K562 treated with DMSO at 1 percent for 48 hours (cell line): ENCODE data around the gene NKPD1. TPM values are rescaled to one million over a fixed set of nuclear protein-coding genes. Genes with fewer than 3 reads are reported as not detected.

Experiments used
- total RNA-seq: library from RNA; unstranded; fragments of 300-600 nt; gene quantifications from 2 replicates; pipeline ENCODE4 v1.2.3, GENCODE V29; 2022; ENCODE audit warnings: low replicate concordance; ENCODE audit errors: extremely low read depth

The NKPD1 gene, protein sequence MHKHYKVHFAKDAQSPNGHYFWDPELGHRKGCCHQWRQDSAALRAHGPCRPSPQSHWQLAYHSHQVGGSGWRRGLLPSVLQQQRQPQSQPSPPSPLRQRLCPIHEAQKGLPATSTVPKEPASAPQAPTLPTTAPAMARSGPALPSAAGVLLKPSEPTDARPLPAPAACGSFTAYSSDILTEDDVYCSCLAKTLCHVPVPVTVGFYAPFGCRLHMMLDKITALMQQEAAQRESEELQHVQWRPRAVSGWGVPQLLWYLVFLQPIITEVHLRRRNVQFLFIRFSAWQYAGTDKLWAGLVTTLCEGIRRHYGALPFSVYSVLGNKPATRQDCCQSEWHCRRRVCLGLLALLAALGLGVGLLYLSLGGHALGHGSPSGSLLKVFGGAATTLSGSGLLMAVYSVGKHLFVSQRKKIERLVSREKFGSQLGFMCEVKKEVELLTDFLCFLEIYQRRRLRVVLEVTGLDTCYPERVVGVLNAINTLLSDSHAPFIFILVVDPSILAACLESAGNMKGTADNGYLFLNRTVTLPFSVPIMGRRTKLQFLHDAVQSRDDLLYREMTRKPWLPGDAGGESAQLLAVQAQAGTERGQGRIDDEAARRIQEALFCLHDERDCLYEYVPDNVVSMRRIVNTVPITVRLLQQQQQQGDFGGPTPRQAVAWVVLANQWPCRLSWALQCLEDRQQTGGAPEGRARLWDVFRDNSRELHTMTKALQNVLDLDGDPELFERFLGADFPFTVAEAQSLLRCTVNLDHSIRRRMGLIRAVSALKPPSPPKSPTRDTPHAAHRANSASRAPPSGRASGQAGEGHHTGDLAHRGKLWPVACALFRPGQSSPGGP
- total RNA-seq: not detected in 2 replicates

DNA sequence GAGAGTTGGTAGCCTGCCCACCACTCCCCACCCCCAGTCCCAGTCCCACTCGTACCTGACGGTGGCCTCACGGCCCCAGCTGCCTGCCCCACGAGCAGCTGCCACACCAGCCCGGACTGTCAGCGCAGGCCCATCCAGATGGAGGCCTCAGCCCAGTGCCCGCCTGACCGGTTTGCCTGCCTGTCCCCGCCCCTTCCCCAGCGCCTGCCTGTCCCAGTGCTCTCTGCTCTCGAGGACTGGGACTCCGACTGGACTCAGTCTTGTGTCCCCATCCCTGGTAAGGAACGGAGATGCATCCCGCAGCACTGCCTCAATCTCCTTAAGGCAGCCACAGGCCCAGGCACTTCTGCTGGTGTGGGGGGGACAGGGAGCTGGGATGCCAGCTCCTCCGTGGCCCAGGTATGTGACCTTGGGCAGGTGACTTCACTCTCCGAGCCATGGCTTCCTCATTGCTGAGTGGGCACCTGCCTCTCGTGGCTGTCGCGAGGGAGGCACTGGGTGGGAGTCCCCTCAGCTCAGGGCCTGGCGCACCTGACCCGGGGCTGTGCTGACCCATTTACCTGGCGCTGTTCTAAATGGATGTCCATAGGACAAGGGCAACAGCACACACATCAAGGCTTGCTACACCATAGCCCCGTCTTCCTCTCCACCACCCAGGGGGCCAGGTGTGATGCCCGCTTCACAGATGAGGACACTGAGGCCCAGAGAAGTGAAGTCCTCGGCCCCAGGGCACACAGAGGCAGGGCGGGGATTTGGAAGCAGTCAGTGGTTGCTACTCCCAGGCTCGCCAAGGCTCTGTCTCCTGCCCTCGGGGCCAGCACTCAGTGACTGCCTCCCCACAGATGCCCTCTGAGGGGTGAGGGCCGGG lies at the start of gene NKPD1:
Gene NKPD1, minus strand, starts transcription at position 113 of the 868 bp plus-strand sequence. CDS start 832 bp downstream, outside the sequence.

DNA sequence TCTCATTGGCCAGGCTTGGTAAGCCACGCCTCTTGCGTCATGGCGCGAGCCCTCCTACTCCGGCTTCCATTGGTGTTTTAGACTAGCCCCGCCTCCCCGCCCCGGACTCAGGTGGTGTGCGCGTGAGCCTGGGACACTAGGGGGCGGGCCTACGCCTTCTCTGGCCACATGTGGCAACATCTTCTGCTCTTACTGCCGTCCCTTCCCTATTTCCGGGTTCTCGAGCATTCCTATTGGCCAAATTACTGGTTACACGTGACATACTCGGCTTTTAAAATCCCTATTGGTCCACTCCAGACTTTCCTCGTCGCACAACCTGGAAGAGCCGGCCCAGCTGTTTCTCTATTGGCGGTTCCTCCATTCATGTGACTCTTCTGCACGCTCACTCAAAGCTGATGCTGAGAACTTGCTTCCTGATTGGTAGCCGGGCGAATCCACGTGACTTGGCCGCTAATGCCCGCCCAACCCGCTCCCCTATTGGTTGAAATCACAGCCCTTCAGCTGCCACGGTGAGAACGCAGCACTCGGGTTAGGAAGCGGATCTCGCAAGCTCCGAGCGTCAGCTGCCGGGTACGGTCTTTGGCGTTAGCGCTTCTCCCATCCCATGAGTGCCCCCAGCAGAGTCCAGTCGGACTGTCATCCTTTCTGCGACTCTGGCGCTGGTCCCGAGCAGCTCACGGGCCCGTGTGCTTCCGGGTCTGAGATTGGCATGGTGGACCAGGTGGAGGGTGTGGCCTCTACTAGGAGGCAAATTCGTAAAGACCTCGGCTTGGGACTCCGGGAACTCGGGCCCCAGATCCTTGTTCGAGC lies 17.7 kb upstream of the NKPD1 start, which contains the start of gene BLOC1S3:
Gene BLOC1S3, plus strand, starts transcription at position 523 of the 810 bp plus-strand sequence. CDS start 513 bp downstream, outside the sequence.

DNA sequence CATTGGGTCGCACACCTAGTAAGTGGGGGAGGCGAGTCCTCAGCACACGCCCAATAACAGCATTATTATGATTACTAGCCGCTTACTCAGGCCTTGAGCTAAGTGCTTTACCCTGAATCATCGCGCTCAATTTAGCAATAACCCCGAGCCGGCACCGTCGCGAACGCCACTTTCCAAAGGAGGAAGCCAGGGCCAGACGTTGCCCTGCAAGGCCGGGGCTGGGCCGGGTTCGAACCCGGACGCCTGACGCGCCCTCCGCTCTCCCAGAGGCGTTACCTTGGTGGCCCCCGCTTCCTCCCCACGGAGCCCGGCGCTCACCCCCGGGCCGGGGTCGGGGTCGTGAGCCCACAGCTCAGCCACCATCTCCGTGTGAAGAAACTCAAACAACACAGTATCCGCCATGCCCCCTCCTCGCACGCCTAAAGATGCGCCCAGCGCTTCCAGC lies 17.1 kb upstream of the NKPD1 start, which contains the start of gene TRAPPC6A:
Gene TRAPPC6A, minus strand, starts transcription at position 421 of the 445 bp plus-strand sequence. Its CDS starts 19 bp downstream, at position 402.

Other genes starting within 250 kb of the NKPD1 start
- gene APOC1, start 246.4 kb downstream of the NKPD1 start, total RNA-seq: not detected in 2 replicates
- gene APOC4, start 218.7 kb downstream of the NKPD1 start, total RNA-seq: not detected in 2 replicates
- not detected in 2 replicates for gene APOC2, start 214.9 kb downstream of the NKPD1 start, total RNA-seq
- gene CLPTM1, start 205.6 kb downstream of the NKPD1 start, total RNA-seq: not detected in 2 replicates
- not detected in 2 replicates for gene RELB, start 159.5 kb downstream of the NKPD1 start, total RNA-seq
- not detected in 2 replicates for gene CLASRP, start 121.9 kb downstream of the NKPD1 start, total RNA-seq
- not detected in 2 replicates for gene ZNF296, start 84.5 kb downstream of the NKPD1 start, total RNA-seq
- not detected in 2 replicates for gene GEMIN7, start 81.7 kb downstream of the NKPD1 start, total RNA-seq
- gene PPP1R37, start 67.8 kb downstream of the NKPD1 start, total RNA-seq: not detected in 2 replicates
- gene TRAPPC6A, start 17.3 kb upstream of the NKPD1 start, total RNA-seq: not detected in 2 replicates
- gene BLOC1S3, start 17.8 kb upstream of the NKPD1 start, total RNA-seq: not detected in 2 replicates
- gene EXOC3L2, start 84.4 kb upstream of the NKPD1 start, total RNA-seq: not detected in 2 replicates
- gene MARK4, start 90.3 kb upstream of the NKPD1 start, total RNA-seq: not detected in 2 replicates
- not detected in 2 replicates for gene CKM, start 161.9 kb upstream of the NKPD1 start, total RNA-seq
- gene KLC3, start 179.8 kb upstream of the NKPD1 start, total RNA-seq: not detected in 2 replicates
- not detected in 2 replicates for gene ERCC2, start 209.6 kb upstream of the NKPD1 start, total RNA-seq
- not detected in 2 replicates for gene PPP1R13L, start 244.1 kb upstream of the NKPD1 start, total RNA-seq
- gene POLR1G, start 245.7 kb upstream of the NKPD1 start, total RNA-seq: not detected in 2 replicates